GM21390 (cell line): ENCODE measurements around the gene KAZALD1.

Source experiments
- ATAC-seq: cut with Tn5 transposase; IDR thresholded peaks from one replicate; pipeline ENCODE4 v1.9.1; 2021; ENCODE audit not compliant: unreplicated experiment

Gene KAZALD1

DNA sequence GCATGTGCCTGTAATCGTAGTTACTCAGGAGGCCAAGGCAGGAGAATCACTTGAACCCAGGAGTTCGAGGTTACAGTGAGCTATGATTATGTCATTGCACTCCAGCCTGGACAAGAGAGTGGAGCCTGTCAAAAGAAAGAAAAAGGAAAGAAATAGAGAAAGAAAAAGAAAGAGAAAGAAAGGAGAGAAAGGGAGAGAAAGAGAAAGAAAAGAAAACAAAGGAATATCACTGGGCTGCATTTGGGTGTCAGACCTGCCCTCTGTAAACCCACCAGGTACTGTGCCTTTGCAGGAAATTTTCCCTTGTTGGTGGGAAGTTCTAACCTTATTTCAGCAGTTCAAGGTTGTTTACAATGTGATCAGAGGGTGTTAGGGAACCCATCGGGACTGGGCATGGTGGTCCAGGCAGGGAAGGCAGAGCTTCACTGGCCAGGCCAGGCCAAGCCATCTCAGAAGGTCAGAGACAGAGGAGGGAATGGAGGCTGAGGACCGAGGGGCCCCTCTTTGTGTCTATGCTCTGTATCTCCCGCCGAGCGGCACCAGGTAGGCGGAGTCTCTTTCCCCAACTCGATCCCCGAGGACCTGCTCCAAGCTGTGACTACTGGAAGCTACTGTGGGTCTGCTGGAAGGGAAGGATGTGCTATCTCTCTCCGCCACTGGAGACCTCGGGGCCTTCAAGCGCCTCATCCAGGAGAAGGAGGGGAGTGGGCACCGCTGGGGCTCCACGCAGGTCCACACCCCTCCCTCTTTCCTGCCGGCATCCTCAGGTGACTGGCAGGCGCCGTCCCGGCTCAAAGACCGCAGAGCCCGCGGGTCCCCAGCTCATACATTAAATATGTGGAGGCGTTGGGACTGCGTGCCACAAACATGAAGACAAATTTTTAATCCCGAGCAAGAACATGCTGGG is 15.2 kb upstream of the KAZALD1 start:
- no peak for ATAC-seq

- ATAC-seq: no peak
Observed at GRCh38 chr10:101047268-101047667, 14.5 kb upstream of the KAZALD1 start.

DNA sequence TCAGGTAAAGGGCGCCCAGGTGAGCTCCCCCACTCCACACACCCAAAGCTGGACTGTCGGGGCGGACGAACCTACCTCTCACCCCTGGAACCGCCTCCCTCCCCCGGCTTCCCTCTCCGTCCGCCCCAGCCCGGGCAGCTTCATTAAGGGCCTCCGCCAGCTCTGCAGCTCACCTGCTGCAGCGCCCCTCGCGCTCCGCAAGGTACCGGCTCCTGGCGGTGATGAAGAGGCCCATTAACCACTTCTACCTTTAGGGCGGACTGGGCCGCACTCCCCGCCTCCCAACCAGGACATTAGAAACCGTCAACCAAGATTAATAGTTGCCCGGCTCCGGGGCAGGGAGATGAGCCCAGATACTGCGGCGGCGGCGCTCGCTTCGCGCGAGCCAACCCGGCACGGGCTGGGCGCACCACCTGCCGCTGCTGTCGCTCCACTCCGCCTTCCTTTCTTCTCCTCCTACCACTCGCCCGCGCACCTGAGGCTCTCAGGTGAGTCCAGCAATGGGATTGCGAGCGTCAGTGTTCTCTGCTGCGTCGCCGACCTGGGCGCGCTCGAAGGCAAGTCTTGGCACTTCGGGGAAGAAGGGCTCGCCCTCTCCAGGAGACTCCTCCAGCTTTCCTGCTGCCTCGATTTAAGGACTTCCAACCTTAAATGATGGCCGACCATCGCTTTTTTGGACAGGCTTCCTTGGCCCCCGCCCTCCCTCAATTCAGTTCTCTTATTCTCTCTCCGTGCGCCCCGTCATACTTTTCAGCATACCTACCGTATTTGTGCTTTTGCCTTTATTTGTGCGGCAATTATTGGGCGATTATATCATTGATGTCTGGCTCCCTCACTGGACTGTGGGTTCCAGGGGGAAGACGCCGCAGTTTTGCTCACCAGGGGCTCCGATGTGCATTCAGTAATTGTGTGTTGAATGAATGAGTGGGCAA is 13.6 kb upstream of the KAZALD1 start:
- ATAC-seq: no peak

DNA sequence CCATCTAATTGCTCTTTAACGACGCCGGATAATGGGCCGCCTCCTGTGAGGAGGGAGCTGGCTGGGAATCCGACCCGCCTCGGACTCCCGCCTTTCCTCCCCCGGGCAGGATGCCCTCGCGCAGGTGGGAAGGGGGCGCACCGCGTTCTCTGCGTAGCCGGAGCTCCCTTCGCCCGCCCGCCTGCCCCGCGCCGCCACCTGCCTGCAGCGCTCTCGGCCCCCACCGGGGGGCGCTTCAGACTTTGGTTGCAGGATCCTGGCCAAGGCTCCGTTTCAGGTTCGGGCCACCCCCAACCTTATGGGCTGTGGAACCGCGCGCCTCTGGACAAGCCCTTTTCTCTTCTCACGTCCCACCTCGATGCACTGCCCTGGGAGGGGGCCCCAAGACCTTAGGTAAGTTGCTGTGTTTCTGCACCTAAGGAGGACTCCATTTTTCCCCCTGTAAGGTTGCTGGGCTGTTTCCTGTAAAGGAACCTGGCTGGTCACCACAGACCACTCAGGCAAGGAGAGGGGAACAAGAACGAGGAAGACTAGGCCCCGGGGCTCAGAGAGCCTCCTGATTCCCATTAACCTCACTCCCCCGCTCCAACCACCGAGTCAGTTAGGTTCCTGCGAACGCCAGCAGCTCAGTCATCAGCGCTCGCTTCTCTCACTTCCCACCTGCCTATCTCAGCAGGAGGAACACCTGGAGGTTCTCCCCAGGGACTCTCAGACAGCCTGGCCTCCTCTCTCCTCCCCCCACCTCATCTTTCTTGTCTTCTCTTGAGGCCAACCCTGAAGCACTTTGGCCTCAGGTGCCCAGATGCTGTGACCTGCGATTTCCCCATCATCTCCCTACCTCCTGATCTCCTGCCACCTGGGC is 11.3 kb upstream of the KAZALD1 start:
- ATAC-seq: peak; percentile 74

DNA sequence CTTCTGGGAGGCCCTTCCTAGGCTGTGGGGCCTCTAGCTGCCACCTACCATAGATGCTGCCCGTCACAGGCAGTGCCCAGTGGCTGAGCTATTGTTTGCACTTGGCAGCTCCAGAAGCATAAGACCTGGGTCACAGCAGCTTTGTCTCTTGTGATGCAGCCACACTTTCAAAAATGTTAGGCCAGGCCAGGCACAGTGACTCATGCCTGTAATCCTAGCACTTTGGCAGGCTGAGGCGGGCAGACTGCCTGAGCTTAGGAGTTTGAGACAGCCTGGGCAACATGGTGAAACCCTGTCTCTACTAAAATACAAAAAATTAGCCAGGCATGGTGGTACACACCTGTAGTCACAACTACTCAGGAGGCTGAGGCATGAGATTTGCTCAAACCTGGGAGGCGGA is 9.5 kb upstream of the KAZALD1 start:
- no peak for ATAC-seq

- no peak for ATAC-seq
Observed at GRCh38 chr10:101053516-101053915, 8.3 kb upstream of the KAZALD1 start.

DNA sequence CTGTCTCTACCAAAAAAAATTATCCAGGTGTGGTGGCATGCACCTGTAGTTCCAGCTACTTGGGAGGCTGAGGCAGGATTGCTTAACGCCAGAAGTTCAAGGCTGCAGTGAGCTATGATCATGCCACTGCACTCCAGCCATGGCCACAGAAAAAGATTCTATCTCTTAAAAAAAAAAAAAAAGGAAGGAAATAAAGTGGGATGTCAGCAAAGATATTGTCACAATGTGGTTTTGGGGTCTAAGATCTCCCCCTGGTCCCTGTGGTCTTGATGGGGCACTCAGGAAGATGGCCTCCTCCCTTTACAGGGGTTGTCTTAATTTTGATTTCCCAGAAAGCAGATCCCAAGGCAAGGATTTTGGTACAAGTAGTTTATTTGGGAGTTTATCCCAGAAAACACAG is 7.4 kb upstream of the KAZALD1 start:
- ATAC-seq: no peak

DNA sequence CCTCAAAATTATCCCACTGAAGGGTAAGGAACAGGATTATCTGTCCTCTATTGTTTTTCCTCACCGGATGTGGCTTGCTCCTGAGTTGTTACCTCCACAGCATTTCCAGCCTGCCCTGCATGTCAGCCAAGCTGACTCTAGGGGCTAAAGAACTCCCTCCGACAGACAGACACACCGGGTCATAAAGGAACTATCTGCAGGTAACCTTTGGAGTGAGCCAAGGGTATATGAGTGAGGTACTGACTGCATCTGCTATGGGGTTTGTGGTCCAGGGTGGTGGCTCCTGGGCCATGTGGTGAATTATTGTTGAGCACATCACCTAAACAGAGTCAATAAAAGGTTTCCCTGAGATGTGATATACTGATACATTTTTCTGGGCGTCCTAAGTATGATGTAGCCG is 6.9 kb upstream of the KAZALD1 start:
- ATAC-seq: no peak

- ATAC-seq: no peak
Observed at GRCh38 chr10:101055411-101055810, 6.4 kb upstream of the KAZALD1 start.

GRCh38 chr10:101056365-101057151 is 5.2 kb upstream of the KAZALD1 start:
- no peak for ATAC-seq

DNA sequence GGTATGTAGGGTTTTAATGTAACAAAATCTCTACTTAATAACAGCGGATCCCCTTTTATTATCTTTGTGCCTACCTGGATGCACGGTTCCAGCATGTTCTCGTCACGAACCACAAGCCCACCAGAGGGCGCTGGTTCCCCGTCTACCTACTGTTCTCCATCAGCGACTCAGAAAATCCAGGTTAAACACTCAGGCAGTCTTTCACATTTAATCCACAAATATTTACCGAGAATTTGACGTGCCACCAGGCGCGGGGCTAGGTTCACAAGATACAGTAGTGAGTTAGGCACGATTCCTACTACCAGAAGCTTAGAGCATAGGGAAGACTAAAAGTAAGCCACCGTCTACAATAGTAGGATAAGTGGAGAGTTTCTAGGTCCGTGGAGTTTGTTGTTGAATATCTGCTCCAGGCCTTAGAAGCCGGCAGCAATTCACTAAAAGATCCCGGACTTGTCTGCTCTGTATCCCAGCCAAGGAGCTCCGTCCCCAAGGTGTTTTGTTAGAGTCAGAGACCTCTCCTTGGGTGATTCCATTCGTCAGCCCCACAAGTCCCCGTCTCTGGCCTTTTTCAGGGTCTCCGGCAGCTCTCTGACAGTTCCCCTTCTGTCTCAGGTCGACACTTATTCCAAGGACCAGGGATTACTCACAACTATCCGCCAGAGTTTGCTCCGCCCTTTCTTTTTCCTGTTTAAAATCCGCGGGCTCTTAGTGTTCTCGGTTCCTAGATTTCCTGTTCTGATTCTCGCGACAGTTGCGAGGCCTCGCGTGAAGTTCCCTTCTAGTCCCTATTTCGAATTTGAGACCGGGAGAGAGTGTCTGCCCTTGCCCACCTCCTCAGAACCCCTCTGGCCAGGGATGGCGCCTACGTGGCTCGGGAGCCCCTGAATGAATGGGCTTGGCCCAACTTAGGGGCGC is 1.5 kb upstream of the KAZALD1 start:
- ATAC-seq: peak; percentile 45

- ATAC-seq: peak; percentile 57
Observed at GRCh38 chr10:101060951-101061623, 702 bp upstream of the KAZALD1 start.

GRCh38 chr10:101062232-101063049 is 652 bp downstream of the KAZALD1 start:
- no peak for ATAC-seq

- ATAC-seq: no peak
Observed at GRCh38 chr10:101063050-101063525, 1.3 kb downstream of the KAZALD1 start.

GRCh38 chr10:101063548-101064414 is 2.0 kb downstream of the KAZALD1 start:
- no peak for ATAC-seq

GRCh38 chr10:101064415-101065030 is 2.7 kb downstream of the KAZALD1 start:
- ATAC-seq: no peak
